Esophagus mucosa (tissue), 1 donor: ENCODE results near the gene RUVBL2. TPM values are rescaled to one million over a fixed set of nuclear protein-coding genes. Genes with fewer than 3 reads are reported as not detected.

Experiments used
- ATAC-seq: fragments of 200-7000 bp; cut with Tn5 transposase; one replicate; pipeline ENCODE4 v1.9.1; 2020
- total RNA-seq: library from RNA; stranded (reverse); gene quantifications from one replicate; pipeline ENCODE4 v1.2.4, GENCODE V29; 2023
- donor health status: DM: yes; HTN: yes; CAD: no.

RUVBL2 gene
- total RNA-seq, 1 donor from 2014 or later: 79.0 TPM

GRCh38 chr19:48989701-48990291, 3.9 kb upstream of the RUVBL2 start:
- no peak for ATAC-seq

GRCh38 chr19:48990400-48990799, 3.3 kb upstream of the RUVBL2 start:
- no peak for ATAC-seq

GRCh38 chr19:48991011-48991609, 2.6 kb upstream of the RUVBL2 start:
- no peak for ATAC-seq

- peak; percentile 45 for ATAC-seq
Observed at GRCh38 chr19:48991873-48992580, 1.7 kb upstream of the RUVBL2 start.

GRCh38 chr19:48992581-48993174, 1.0 kb upstream of the RUVBL2 start:
- peak; percentile 1 for ATAC-seq

- no peak for ATAC-seq
Observed at GRCh38 chr19:48994035-48994386, 324 bp downstream of the RUVBL2 start.

- ATAC-seq: no peak
Observed at GRCh38 chr19:48997972-48998371, 4.3 kb downstream of the RUVBL2 start.

- peak; percentile 69 for ATAC-seq
Observed at GRCh38 chr19:48999481-49000325, 6.0 kb downstream of the RUVBL2 start.

GRCh38 chr19:49004133-49004532, 10.4 kb downstream of the RUVBL2 start:
- no peak for ATAC-seq

- no peak for ATAC-seq
Observed at GRCh38 chr19:49004964-49005614, 11.4 kb downstream of the RUVBL2 start.

GRCh38 chr19:49006905-49007304, 13.2 kb downstream of the RUVBL2 start:
- ATAC-seq: no peak

GRCh38 chr19:49009828-49010227, 16.1 kb downstream of the RUVBL2 start:
- no peak for ATAC-seq

GRCh38 chr19:49010453-49010852, 16.8 kb downstream of the RUVBL2 start:
- ATAC-seq: no peak

- no peak for ATAC-seq
Observed at GRCh38 chr19:49011194-49011593, 17.5 kb downstream of the RUVBL2 start.

- ATAC-seq: no peak
Observed at GRCh38 chr19:49014123-49014869, 20.6 kb downstream of the RUVBL2 start.

GRCh38 chr19:49014870-49015255, 21.2 kb downstream of the RUVBL2 start:
- ATAC-seq: no peak

GRCh38 chr19:49016067-49016839, 22.6 kb downstream of the RUVBL2 start:
- no peak for ATAC-seq

GRCh38 chr19:49017041-49017665, 23.5 kb downstream of the RUVBL2 start, which contains the start of gene LHB:
Gene LHB (minus strand): TSS chr19:49017091. CDS start chr19:49017081, 10 bp downstream.
- ATAC-seq: no peak

- peak; percentile 41 for ATAC-seq
Observed at GRCh38 chr19:49017666-49018351, 24.1 kb downstream of the RUVBL2 start.
